Smooth muscle cell (in vitro differentiated cells): ENCODE data around the gene SDR39U1. TPM values are rescaled to one million over a fixed set of nuclear protein-coding genes. Genes with fewer than 3 reads are reported as not detected.

Experiments
- DNase-seq: peaks from one replicate; lab custom pipeline; 2025; ENCODE audit not compliant: unreplicated experiment; lab: John Stamatoyannopoulos, UW
- H2AFZ ChIP-seq: fragments of 200-600 bp; sonication (generic); 2 replicates; pipeline ENCODE4 v1.6.0; 2016; ENCODE audit warnings: antibody characterized with exemption, low read depth, mild to moderate bottlenecking
- H3F3A ChIP-seq: fragments of 200-600 bp; sonication (generic); 2 replicates; pipeline ENCODE4 v1.6.0; 2017; ENCODE audit warnings: antibody characterized with exemption, low read depth
- H3K27ac ChIP-seq: fragments of 200-600 bp; sonication (generic); 2 replicates; pipeline ENCODE4 v1.5.1; 2016; ENCODE audit warnings: low read depth, mild to moderate bottlenecking
- H3K27me3 ChIP-seq: fragments of 200-600 bp; sonication (generic); 2 replicates; pipeline ENCODE4 v1.6.1; 2016; ENCODE audit warnings: low read depth, mild to moderate bottlenecking
- H3K36me3 ChIP-seq: fragments of 200-600 bp; sonication (generic); 2 replicates; pipeline ENCODE4 v1.5.1; 2016; ENCODE audit warnings: low read depth
- H3K4me1 ChIP-seq: fragments of 200-600 bp; sonication (generic); 2 replicates; pipeline ENCODE4 v1.5.1; 2016; ENCODE audit warnings: low read depth
- H3K4me2 ChIP-seq: fragments of 200-600 bp; sonication (generic); 2 replicates; pipeline ENCODE4 v1.6.0; 2016; ENCODE audit warnings: mild to moderate bottlenecking
- H3K4me3 ChIP-seq: fragments of 200-600 bp; sonication (generic); 2 replicates; pipeline ENCODE4 v1.5.1; 2016; ENCODE audit warnings: mild to moderate bottlenecking
- H3K79me2 ChIP-seq: fragments of 200-600 bp; sonication (generic); 2 replicates; pipeline ENCODE4 v1.6.0; 2016; ENCODE audit warnings: low read depth, mild to moderate bottlenecking
- H3K9ac ChIP-seq: fragments of 200-600 bp; sonication (generic); 2 replicates; pipeline ENCODE4 v1.6.0; 2016; ENCODE audit warnings: low read depth
- H3K9me3 ChIP-seq: fragments of 200-600 bp; sonication (generic); replicated peaks from 2 replicates; pipeline ENCODE4 v1.5.1; 2016; ENCODE audit warnings: low read depth
- H4K20me1 ChIP-seq: fragments of 200-600 bp; sonication (generic); 2 replicates; pipeline ENCODE4 v1.6.0; 2016; ENCODE audit warnings: low read depth
- WGBS: methylation state at CpG from one replicate; pipeline ENCODE4 v1.1.7; 2016; ENCODE audit warnings: low lambda C conversion rate; 5-methylcytosine and 5-hydroxymethylcytosine counted together
- polyA plus RNA-seq: library from polyadenylated mRNA; unstranded; fragments of >200 nt; fragmentation: Nextera tagmentation; extraction: Ambion mirVana; gene quantifications from 2 replicates; pipeline ENCODE4 v1.2.1, GENCODE V29; 2016
- total RNA-seq: library from RNA; depleted of rRNA; stranded (reverse); fragments of >200 nt; gene quantifications from 2 replicates; pipeline ENCODE4 v1.2.3, GENCODE V29; 2014
- TF ChIP-seq, protein P1 (sequence below): fragments of 200-600 bp; sonication (generic); IDR thresholded peaks from 2 replicates; pipeline ENCODE4 v1.5.1; 2017; ENCODE audit warnings: borderline replicate concordance, mild to moderate bottlenecking, antibody characterized with exemption; ENCODE audit not compliant: insufficient read depth, poor library complexity, severe bottlenecking

Gene SDR39U1
- total and polyA plus RNA-seq, 2 experiments from 2014 or later, result 21.6 to 62.6 TPM

DNA sequence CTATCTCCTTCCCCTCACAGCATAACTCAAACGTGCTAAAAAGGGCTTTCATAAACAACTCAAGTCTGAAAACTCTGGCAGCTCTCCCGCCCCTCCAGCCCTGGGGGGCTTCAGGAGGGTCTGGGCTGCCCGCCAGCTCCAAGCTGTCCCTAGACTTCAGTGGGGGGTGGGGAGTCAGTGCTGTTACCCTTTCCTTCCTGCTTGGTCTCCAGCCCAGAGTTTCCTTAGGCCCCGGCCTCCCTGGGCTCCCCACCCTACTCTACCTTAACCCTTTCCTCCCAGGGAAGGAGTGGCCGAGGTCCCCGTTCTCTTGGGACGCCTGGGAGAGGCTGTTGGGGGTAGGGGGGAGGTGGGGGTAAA lies 44.3 kb downstream of the SDR39U1 start:
- no peak for DNase-seq
- H4K20me1 ChIP-seq, result peaks cover 17% of the 10 kb centered on the region
- H3K4me2 ChIP-seq, result peak overlapping the region; percentile 89
- H3K79me2 ChIP-seq, result peaks cover 35% of the 10 kb centered on the region
- H3K4me1 ChIP-seq, result peaks cover 32% of the 10 kb centered on the region
- peak overlapping the region; percentile 26 for H3K27ac ChIP-seq
- peak overlapping the region; percentile 83 for H3K4me3 ChIP-seq
- H3K9ac ChIP-seq, result peak overlapping the region; percentile 50
- TF ChIP-seq, protein P1, sequence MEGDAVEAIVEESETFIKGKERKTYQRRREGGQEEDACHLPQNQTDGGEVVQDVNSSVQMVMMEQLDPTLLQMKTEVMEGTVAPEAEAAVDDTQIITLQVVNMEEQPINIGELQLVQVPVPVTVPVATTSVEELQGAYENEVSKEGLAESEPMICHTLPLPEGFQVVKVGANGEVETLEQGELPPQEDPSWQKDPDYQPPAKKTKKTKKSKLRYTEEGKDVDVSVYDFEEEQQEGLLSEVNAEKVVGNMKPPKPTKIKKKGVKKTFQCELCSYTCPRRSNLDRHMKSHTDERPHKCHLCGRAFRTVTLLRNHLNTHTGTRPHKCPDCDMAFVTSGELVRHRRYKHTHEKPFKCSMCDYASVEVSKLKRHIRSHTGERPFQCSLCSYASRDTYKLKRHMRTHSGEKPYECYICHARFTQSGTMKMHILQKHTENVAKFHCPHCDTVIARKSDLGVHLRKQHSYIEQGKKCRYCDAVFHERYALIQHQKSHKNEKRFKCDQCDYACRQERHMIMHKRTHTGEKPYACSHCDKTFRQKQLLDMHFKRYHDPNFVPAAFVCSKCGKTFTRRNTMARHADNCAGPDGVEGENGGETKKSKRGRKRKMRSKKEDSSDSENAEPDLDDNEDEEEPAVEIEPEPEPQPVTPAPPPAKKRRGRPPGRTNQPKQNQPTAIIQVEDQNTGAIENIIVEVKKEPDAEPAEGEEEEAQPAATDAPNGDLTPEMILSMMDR, result no peak
- no peaks in the 10 kb centered on the region for H3F3A ChIP-seq
- H3K27me3 ChIP-seq, result no peaks in the 10 kb centered on the region
- H3K36me3 ChIP-seq, result no peaks in the 10 kb centered on the region
- H3K9me3 ChIP-seq, result no peaks in the 10 kb centered on the region
- 18% methylated on average over 7 of the region's 7 CpGs for WGBS
- H2AFZ ChIP-seq, result no peak overlapping the region

DNA sequence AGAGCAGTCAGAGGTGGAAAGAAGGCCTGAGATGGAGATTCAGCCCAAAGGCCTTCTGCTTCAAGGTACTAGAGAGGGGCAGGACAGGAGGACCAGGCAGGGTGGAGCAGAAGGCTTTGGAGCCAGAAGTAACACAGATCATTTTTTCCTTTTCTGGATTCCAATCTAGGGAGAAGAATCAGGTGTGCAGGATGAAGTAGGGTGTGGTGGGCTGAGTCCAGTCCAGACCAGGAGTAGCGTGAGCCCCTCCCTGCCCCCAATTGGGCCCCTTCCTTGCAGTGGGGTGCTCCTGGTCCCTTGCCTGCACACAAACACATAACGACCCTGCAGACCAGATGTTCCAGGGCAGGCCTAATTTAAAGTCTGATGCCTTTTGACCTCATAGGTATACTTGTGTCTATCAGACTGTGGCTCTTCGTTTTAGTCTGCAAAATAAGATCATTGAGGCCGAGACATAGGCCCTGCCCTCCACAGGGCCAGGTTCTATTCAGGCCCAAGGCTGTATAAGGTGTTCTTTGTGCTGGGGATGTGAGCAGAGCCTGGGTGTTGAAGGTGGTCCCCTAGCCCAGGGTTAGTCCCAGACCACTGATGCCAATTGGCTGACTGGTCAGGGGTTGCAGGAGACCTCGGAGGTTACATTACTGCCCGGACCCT lies 44.8 kb downstream of the SDR39U1 start:
- Histone ChIP-seq H3F3A (peaks cover 1% of the 10 kb centered on the region), H3K27me3 (no peaks in the 10 kb centered on the region), H3K79me2 (peaks cover 30% of the 10 kb centered on the region), H3K36me3 (no peaks in the 10 kb centered on the region), H3K9ac (peak overlapping the region; percentile 50), H2AFZ (no peak overlapping the region), H3K27ac (peak overlapping the region; percentile 35), H3K4me3 (no peak overlapping the region), H4K20me1 (peaks cover 12% of the 10 kb centered on the region), H3K9me3 (no peaks in the 10 kb centered on the region), H3K4me2 (peak overlapping the region; percentile 89), H3K4me1 (peaks cover 29% of the 10 kb centered on the region)
- TF ChIP-seq, protein P1, result no peak
- DNase-seq, result no peak
- 71% methylated on average over 6 of the region's 6 CpGs for WGBS

DNA sequence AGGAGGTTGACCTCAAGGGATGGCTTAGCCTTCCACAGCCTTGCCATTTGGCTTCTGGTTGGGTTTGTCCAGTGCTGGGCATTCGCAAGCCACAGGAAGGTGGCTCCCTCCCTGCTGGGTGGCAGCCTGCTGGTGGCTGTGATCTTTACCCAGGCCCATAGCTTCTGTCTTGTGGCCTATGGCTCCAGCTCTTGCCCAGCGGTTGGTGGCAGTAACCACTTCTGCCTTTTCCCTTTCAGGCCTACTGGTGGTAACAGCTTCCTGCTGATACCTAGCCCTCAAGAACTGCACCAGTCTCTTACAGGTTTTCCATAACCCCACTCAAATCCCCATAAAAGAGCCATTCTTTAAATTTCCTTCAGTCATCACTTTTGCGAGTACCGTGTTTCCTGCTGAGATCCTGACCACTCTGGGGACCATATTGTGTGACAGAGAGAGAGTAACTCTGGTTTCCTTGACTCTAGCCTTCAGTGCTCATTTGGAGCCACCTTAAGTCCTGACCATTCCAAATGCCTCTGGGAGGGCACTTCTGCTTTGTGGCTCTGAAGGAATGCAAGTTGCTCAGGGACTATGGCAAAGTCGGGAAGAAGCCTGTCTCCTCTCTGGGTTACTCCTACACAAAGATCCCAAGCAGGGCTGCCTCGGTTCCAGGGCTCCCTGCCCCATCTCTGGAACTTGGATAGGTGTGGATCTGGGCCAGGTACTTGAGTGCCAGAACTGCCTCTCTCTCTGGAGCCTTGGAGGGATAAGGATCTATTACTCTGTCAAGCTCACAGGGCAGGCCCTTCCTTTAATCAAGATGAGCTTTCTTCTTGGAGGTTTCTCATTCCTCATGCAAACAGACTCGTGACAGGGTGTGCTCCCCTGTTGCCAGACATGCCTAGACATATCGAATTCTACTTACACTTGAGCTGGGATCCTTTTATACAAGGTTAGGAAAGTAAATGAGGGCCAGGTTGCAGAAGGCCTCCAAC lies 46.7 kb downstream of the SDR39U1 start:
- Histone ChIP-seq H3K4me3 (no peak overlapping the region), H3K9me3 (no peaks in the 10 kb centered on the region), H3K9ac (no peak overlapping the region), H3K79me2 (peaks cover 21% of the 10 kb centered on the region), H3F3A (peaks cover 6% of the 10 kb centered on the region), H2AFZ (peak overlapping the region; percentile 62), H3K4me2 (peak overlapping the region; percentile 13), H3K36me3 (no peaks in the 10 kb centered on the region), H3K27ac (peak overlapping the region; percentile 71), H4K20me1 (no peaks in the 10 kb centered on the region), H3K4me1 (peaks cover 28% of the 10 kb centered on the region), H3K27me3 (no peaks in the 10 kb centered on the region)
- DNase-seq, result no peak
- WGBS, result 65% methylated on average over 8 of the region's 8 CpGs
- TF ChIP-seq, protein P1, result no peak
